ENCODE data around the gene DAGLA. TPM values are rescaled to one million over a fixed set of nuclear protein-coding genes. Genes with fewer than 3 reads are reported as not detected.

Gene DAGLA
- total RNA-seq, 1 experiment from 2014 or later: 4.5 TPM

DNA sequence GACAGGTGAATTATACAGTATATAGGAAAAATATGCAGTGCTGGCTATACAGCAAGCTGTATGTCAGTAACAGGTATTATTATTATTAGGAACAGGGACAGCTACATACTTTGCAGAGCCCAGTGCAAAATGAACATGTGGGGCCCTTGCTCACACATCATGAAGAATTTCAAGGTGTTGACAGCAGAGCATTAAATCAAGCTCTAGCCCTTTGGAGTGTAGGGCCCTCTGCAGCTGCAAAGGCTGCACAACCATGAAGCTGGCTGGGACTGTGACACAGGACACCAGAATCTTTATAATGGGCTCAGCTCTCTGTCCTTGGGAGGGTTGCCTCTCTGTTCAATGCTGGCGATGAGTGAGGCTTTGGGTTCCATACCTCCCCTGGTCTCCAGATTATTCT lies 44.9 kb upstream of the DAGLA start:
- no peaks in the 10 kb centered on the region for H3K9me3 ChIP-seq (ENCODE audit: control insufficient read depth, low read depth, low read length)
- WGBS (ENCODE audit: extremely low coverage, insufficient read length, low lambda C conversion rate): no CpG with 5 or more reads among the region's 1 CpG
- H3K23me2 ChIP-seq (ENCODE audit: insufficient read length, low read depth, low read length, poor library complexity, severe bottlenecking): no peaks in the 10 kb centered on the region
- H3K18ac ChIP-seq (ENCODE audit: insufficient read length, low read depth, low read length): no peak overlapping the region
- no peaks in the 10 kb centered on the region for H3K79me2 ChIP-seq (ENCODE audit: insufficient read depth, low read length)
- H3K9ac ChIP-seq (ENCODE audit: extremely low read depth, insufficient read length, low read length): no peak overlapping the region
- Mint-ChIP-seq H3K9me3 (no peaks in the 10 kb centered on the region), H3K36me3 (ENCODE audit: insufficient read depth in 1 of 3, low read depth in 3 of 3) (no peaks in the 10 kb centered on the region), H3K27me3 (ENCODE audit: low read depth) (no peaks in the 10 kb centered on the region), H3K27ac (no peak overlapping the region), H3K4me1 (peaks cover 18% of the 10 kb centered on the region in 2 experiments), H3K4me3 (no peak overlapping the region)
- no peak overlapping the region for H3K23ac ChIP-seq (ENCODE audit: insufficient read length, low read depth, low read length)
- no peak overlapping the region for H2BK12ac ChIP-seq (ENCODE audit: insufficient read length, low read depth, low read length)
- H2BK5ac ChIP-seq (ENCODE audit: insufficient read length, low read length): no peak overlapping the region
- H3K4me1 ChIP-seq (ENCODE audit: insufficient read depth, low read length): no peaks in the 10 kb centered on the region; the same call in 1 of the 2 replicates
- H2AK5ac ChIP-seq (ENCODE audit: insufficient read length, low read length): no peak overlapping the region
- no peak overlapping the region for H2BK20ac ChIP-seq (ENCODE audit: low read depth, low read length, poor library complexity, severe bottlenecking)
- no peak overlapping the region for H2AFZ ChIP-seq (ENCODE audit: low read length)
- no peak overlapping the region for H2BK15ac ChIP-seq (ENCODE audit: low read depth, low read length)
- no peaks in the 10 kb centered on the region for H3K27me3 ChIP-seq (ENCODE audit: insufficient read depth, low read length)
- no peak overlapping the region for H3K27ac ChIP-seq (ENCODE audit: insufficient read length, low read depth, low read length)
- H3K56ac ChIP-seq (ENCODE audit: insufficient read length, low read depth, low read length): no peak overlapping the region
- H3K4me2 ChIP-seq (ENCODE audit: insufficient read depth, insufficient read length, low read length): no peak overlapping the region
- no peak overlapping the region for H3T11ph ChIP-seq (ENCODE audit: low read length)
- H2BK120ac ChIP-seq (ENCODE audit: low read depth, low read length, poor library complexity, severe bottlenecking): no peak overlapping the region
- no peaks in the 10 kb centered on the region for H4K20me1 ChIP-seq (ENCODE audit: control insufficient read depth, insufficient read depth, insufficient read length)
- no peak overlapping the region for H4K5ac ChIP-seq (ENCODE audit: insufficient read length, low read depth, low read length)
- H3K14ac ChIP-seq (ENCODE audit: insufficient read depth, low read length): no peak overlapping the region
- no peak overlapping the region for H4K8ac ChIP-seq (replicated peaks; ENCODE audit: insufficient read length, low read depth, low read length)
- no peak overlapping the region for H3K4ac ChIP-seq (ENCODE audit: low read depth, low read length)
- no peaks in the 10 kb centered on the region for H3K79me1 ChIP-seq (ENCODE audit: insufficient read depth, low read depth, low read length, poor library complexity, severe bottlenecking)
- no peak for DNase-seq
- H4K91ac ChIP-seq (ENCODE audit: insufficient read length, low read depth, low read length): no peak overlapping the region
- TF ChIP-seq, protein P1, sequence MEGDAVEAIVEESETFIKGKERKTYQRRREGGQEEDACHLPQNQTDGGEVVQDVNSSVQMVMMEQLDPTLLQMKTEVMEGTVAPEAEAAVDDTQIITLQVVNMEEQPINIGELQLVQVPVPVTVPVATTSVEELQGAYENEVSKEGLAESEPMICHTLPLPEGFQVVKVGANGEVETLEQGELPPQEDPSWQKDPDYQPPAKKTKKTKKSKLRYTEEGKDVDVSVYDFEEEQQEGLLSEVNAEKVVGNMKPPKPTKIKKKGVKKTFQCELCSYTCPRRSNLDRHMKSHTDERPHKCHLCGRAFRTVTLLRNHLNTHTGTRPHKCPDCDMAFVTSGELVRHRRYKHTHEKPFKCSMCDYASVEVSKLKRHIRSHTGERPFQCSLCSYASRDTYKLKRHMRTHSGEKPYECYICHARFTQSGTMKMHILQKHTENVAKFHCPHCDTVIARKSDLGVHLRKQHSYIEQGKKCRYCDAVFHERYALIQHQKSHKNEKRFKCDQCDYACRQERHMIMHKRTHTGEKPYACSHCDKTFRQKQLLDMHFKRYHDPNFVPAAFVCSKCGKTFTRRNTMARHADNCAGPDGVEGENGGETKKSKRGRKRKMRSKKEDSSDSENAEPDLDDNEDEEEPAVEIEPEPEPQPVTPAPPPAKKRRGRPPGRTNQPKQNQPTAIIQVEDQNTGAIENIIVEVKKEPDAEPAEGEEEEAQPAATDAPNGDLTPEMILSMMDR (conservative IDR thresholded peaks at IDR 0.05): no peak

Measured in H9 (cell line).